ENCODE results near the gene SCAMP1. TPM values are rescaled to one million over a fixed set of nuclear protein-coding genes. Genes with fewer than 3 reads are reported as not detected.

The SCAMP1 gene
- total and polyA plus RNA-seq, 2 of the 13 experiments (the other 11 are each of a cell fraction or from before 2014, with no cell fraction given): 18.2 to 33.7 TPM

- TF ChIP-seq ZBTB49 (CRISPR knock-in tag; IDR thresholded peaks at IDR 0.05; ENCODE audit: borderline replicate concordance): no peak
- no peak for TF ChIP-seq KLF12 (CRISPR knock-in tag; IDR thresholded peaks at IDR 0.05; ENCODE audit: borderline replicate concordance)
- no peak for TF ChIP-seq TIGD3 (CRISPR knock-in tag; IDR thresholded peaks at IDR 0.05; ENCODE audit: borderline replicate concordance)
- TF ChIP-seq PLRG1 (conservative IDR thresholded peaks at IDR 0.05): no peak
- TF ChIP-seq RARG (CRISPR knock-in tag; IDR thresholded peaks at IDR 0.05; ENCODE audit: low read depth): 0 out of 2 replicates have a peak, but pooled peaks have one; percentile 54
- TF ChIP-seq ZNF577 (CRISPR knock-in tag; IDR thresholded peaks at IDR 0.05; ENCODE audit: borderline replicate concordance, low read depth): no peak
- peak; percentile 40; the same call in 1 of the 2 replicates for TF ChIP-seq ZNF580 (CRISPR knock-in tag; IDR thresholded peaks at IDR 0.05; ENCODE audit: borderline replicate concordance, low read depth)
- TF ChIP-seq ZNF446 (CRISPR knock-in tag; IDR thresholded peaks at IDR 0.05): no peak
- TF ChIP-seq E2F2 (CRISPR knock-in tag; IDR thresholded peaks at IDR 0.05; ENCODE audit: borderline replicate concordance): no peak
- peak; percentile 50; the same call in 1 of the 2 replicates for TF ChIP-seq ZNF800 (CRISPR knock-in tag; IDR thresholded peaks at IDR 0.05)
- TF ChIP-seq NKX3-1 (CRISPR knock-in tag; IDR thresholded peaks at IDR 0.05): peak; percentile 67; the same call in 1 of the 2 replicates
- TF ChIP-seq ZNF773 (CRISPR knock-in tag; IDR thresholded peaks at IDR 0.05; ENCODE audit: borderline replicate concordance): no peak
- TF ChIP-seq STAT5B (CRISPR knock-in tag; IDR thresholded peaks at IDR 0.05): no peak
- no peak for TF ChIP-seq ZBTB8A (CRISPR knock-in tag; IDR thresholded peaks at IDR 0.05; ENCODE audit: borderline replicate concordance, low read depth)
- no peak; the same call in none of the 2 replicates for TF ChIP-seq POLR2AphosphoS5 (IDR thresholded peaks at IDR 0.05; ENCODE audit: low read depth, low read length)
- TF ChIP-seq ARNT (IDR thresholded peaks at IDR 0.05): no peak
- TF ChIP-seq MTA1 (CRISPR knock-in tag; IDR thresholded peaks at IDR 0.05; ENCODE audit: borderline replicate concordance): peak; percentile 91
- no peak for TF ChIP-seq ZNF678 (CRISPR knock-in tag; IDR thresholded peaks at IDR 0.05)
- peak; percentile 70; the same call in 1 of the 2 replicates for TF ChIP-seq KDM2A (CRISPR knock-in tag; IDR thresholded peaks at IDR 0.05; ENCODE audit: borderline replicate concordance, low read depth)
- peak; percentile 47; the same call in 1 of the 2 replicates for TF ChIP-seq MAFF (IDR thresholded peaks at IDR 0.05; ENCODE audit: low read depth, low read length)
- TF ChIP-seq ZNF607 (CRISPR knock-in tag; IDR thresholded peaks at IDR 0.05; ENCODE audit: borderline replicate concordance): peak; percentile 51; the same call in 1 of the 2 replicates
- TF ChIP-seq RORA (CRISPR knock-in tag; IDR thresholded peaks at IDR 0.05): no peak
- TF ChIP-seq SMYD3 (CRISPR knock-in tag; IDR thresholded peaks at IDR 0.05): no peak
Observed at GRCh38 chr5:78518365-78519197, 158.2 kb downstream of the SCAMP1 start (continued).

Data from HepG2 (cell line).